K562 treated with DMSO at 1 percent for 4 hours (cell line): ENCODE data around the gene ACTL7A. TPM values are rescaled to one million over a fixed set of nuclear protein-coding genes. Genes with fewer than 3 reads are reported as not detected.

Experiments
- total RNA-seq: library from RNA; unstranded; fragments of 300-600 nt; gene quantifications from 2 replicates; pipeline ENCODE4 v1.2.3, GENCODE V29; 2022; ENCODE audit not compliant: insufficient read depth

ACTL7A gene
- not detected in 2 replicates for total RNA-seq

GRCh38 chr9:108861997-108862396 is at the start of gene ACTL7A:
Gene ACTL7A, plus strand, starts transcription at chr9:108862266. Its CDS starts 57 bp downstream, at chr9:108862323.

GRCh38 chr9:108855888-108856287 is 6.2 kb upstream of the ACTL7A start, which contains the start of gene ACTL7B:
Gene ACTL7B, minus strand, starts transcription at chr9:108855986. Its CDS starts 56 bp downstream, at chr9:108855930.

Other genes starting within 250 kb of the ACTL7A start
- not detected in 2 replicates for gene ACTL7B, start 6.3 kb upstream of the ACTL7A start, total RNA-seq
- 28.8 and 47.2 TPM in 2 replicates for gene ELP1, start 71.9 kb downstream of the ACTL7A start, total RNA-seq
- gene ABITRAM, start 72.1 kb downstream of the ACTL7A start, total RNA-seq: 11.4 and 16.3 TPM in 2 replicates
- gene CTNNAL1, start 151.2 kb downstream of the ACTL7A start, total RNA-seq: 22.9 and 29.1 TPM in 2 replicates